ENCODE data around the gene GRK5.
A peak's percentile ranks its signal among the peaks of the same experiment; 100 is the strongest.

The GRK5 gene

DNA sequence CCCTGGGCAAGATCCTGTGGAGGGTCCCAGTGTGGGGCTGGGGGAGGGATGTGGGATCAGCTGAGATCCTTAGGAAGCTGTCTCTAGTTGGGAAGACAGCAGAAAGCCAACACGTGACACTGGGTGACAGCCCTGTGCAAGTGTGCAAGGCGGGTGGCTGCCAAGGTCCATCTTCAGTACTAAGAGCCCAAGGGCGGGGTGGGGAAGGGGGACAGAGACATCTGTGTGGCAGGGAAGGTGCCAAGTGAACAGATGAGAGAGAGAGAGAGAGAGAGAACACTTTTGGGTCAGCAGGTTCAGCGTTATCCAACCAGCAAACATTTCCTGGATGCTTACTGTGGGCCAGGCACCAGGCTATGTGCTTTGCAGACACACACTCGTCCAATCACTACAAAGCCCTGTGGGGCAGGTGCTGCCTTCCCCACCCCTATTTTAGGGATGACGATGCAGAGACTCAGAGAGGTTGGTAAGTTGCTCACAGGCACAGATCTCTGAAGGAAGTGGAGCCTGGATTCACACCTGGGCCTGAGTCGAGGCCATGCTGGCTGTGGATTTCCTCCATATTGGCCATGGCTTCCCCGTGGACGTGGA, 135.7 kb downstream of the GRK5 start:
- TF ChIP-seq, protein P1, sequence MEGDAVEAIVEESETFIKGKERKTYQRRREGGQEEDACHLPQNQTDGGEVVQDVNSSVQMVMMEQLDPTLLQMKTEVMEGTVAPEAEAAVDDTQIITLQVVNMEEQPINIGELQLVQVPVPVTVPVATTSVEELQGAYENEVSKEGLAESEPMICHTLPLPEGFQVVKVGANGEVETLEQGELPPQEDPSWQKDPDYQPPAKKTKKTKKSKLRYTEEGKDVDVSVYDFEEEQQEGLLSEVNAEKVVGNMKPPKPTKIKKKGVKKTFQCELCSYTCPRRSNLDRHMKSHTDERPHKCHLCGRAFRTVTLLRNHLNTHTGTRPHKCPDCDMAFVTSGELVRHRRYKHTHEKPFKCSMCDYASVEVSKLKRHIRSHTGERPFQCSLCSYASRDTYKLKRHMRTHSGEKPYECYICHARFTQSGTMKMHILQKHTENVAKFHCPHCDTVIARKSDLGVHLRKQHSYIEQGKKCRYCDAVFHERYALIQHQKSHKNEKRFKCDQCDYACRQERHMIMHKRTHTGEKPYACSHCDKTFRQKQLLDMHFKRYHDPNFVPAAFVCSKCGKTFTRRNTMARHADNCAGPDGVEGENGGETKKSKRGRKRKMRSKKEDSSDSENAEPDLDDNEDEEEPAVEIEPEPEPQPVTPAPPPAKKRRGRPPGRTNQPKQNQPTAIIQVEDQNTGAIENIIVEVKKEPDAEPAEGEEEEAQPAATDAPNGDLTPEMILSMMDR (IDR thresholded peaks at IDR 0.05; ENCODE audit: unreplicated experiment in 3 of 3) = no peak
- Mint-ChIP-seq H3K27ac (peak overlapping the region in 2 of 3 experiments; percentile 83 to 98), H3K9me3 (no peaks in the 10 kb centered on the region), H3K4me3 (peak overlapping the region in 1 of 3 experiments; percentile 15), H3K27me3 (ENCODE audit: low read depth) (peaks cover 11% of the 10 kb centered on the region), H3K4me1 (peaks cover 73% of the 10 kb centered on the region), H3K36me3 (ENCODE audit: low read depth) (no peaks in the 10 kb centered on the region)

DNA sequence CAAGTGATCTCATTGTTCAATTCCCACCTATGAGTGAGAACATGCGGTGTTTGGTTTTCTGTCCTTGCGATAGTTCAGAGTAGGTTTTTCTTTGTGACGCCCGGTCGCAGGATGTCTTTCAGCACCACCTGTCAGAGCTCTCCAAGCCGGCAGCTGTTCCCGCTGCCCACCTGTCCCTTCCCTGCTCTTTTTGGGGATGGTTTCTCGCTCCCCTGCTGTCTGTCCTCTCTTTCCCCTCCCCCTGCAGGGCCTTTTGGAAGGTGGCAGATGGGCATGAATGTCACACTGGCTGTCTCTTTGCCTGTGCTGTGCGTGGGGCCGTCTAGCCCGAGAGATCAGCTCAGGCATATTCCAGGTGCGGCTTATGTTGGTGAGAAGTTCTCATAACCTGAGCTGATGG, 137.0 kb downstream of the GRK5 start:
- peaks cover 3% of the 10 kb centered on the region for H3K36me3 Mint-ChIP-seq (ENCODE audit: low read depth)
- H3K4me3 Mint-ChIP-seq = no peak overlapping the region
- TF ChIP-seq, protein P1 (IDR thresholded peaks at IDR 0.05; ENCODE audit: unreplicated experiment in 3 of 3) = no peak
- H3K27me3 Mint-ChIP-seq (ENCODE audit: low read depth) = peaks cover 11% of the 10 kb centered on the region
- no peaks in the 10 kb centered on the region for H3K9me3 Mint-ChIP-seq
- peak overlapping the region in 2 of 3 experiments; percentile 14 to 28 for H3K27ac Mint-ChIP-seq
- H3K4me1 Mint-ChIP-seq = peaks cover 74% of the 10 kb centered on the region

DNA sequence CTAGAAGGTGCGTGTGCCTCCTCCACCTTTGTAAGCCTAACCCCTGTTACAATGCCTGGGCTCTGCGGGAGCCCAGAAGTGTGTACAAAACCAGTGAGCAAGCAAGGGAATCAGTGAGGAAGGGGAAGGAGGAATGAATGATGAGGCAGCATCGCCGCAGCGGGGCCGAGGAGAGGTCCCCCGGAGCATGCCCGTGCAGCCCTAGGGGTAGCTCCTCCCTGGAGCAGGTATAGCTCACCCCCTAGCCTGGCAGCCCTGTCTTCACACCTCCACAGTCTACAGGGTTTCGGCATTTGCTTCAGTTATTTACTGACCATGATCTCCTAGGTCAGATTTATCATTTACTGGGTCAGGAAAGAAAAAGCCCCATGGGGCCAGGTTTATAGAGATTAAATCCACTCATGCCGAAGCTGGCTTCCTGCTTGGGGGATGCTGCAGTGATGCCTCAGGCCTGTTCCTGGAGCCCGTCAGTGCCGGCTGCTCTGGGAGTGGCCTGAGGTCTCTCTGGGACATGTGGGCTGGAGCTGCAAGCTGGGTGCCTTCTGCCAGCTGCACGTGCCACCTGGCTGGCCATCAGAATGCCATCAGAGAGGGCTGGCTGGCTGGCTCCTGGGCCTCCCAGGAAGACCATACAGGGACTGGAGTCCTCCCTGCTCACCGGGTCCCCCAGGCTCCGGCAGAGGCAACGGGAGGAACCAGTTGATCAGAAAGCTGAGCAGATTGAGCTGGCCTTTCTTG, 138.9 kb downstream of the GRK5 start:
- H3K27me3 Mint-ChIP-seq (ENCODE audit: low read depth) = peaks cover 11% of the 10 kb centered on the region
- peaks cover 11% of the 10 kb centered on the region for H3K36me3 Mint-ChIP-seq (ENCODE audit: low read depth)
- H3K4me3 Mint-ChIP-seq = no peak overlapping the region
- H3K4me1 Mint-ChIP-seq = peaks cover 76% of the 10 kb centered on the region
- H3K27ac Mint-ChIP-seq = peak overlapping the region in 1 of 3 experiments; percentile 33
- H3K9me3 Mint-ChIP-seq = peaks cover 5% of the 10 kb centered on the region
- TF ChIP-seq, protein P1 (IDR thresholded peaks at IDR 0.05; ENCODE audit: unreplicated experiment in 3 of 3) = no peak

DNA sequence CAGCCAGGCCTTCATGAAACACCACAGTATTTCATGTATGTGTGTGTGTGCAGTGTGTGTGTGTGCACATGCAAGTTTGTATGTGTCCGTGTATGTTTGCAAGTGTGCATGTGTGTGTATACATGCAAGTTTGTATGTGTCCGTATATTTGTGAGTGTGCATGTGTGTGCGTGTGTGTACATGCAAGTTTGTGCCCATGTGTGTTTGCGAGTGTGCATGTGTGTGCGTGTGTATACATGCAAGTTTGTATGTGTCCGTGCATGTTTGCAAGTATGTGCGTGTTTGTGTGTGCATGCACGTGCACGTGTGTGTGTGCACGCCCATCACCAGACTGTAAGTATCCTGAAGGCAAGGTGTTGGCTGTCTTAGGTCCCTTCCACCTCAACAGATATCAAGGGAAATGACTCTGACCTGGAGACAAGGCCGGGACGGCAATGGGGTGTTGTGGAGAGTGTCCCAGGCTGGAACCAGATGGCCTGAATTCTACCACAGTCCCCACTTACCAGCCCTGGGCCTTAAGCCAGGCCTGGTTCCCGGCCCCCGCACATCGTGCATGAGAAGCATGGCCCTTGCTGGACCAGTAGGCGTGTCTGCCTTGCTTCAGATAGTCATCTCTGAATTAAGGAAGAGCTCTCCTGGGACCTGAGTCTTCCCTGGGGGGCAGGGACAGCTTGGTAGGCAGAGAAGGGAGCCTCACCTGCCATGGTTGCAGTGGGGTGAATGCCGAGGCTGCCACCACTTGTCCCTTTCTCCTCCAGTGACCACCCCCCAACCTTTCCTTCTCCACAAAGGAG, 140.0 kb downstream of the GRK5 start:
- TF ChIP-seq, protein P1 (IDR thresholded peaks at IDR 0.05; ENCODE audit: unreplicated experiment in 3 of 3) = no peak
- H3K27ac Mint-ChIP-seq = no peak overlapping the region
- H3K36me3 Mint-ChIP-seq (ENCODE audit: low read depth) = peaks cover 14% of the 10 kb centered on the region
- peaks cover 65% of the 10 kb centered on the region for H3K4me1 Mint-ChIP-seq
- H3K27me3 Mint-ChIP-seq (ENCODE audit: low read depth) = peaks cover 4% of the 10 kb centered on the region
- H3K4me3 Mint-ChIP-seq = no peak overlapping the region
- peaks cover 5% of the 10 kb centered on the region for H3K9me3 Mint-ChIP-seq

DNA sequence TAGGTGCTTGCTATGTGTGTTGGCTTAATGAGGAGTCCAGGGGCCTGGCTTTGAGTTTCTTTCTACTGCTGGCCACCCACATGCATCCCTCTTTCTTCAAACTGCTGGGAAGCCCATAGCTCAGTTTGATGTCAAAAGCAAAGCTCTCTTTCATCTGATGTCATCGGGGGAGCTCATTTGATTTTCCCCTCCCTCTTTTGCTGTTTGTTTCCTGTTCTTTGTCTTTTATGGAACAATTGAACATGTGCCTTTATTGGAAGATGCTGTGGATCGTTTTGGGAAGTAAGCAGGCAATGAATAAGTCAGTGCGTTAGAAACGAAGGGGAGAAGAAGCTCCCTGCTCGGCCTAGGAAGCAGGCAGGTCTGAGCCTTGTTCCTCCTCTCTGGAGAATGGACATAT, 140.7 kb downstream of the GRK5 start:
- peak overlapping the region in 1 of 3 experiments; percentile 68 for H3K27ac Mint-ChIP-seq
- H3K4me3 Mint-ChIP-seq = no peak overlapping the region
- peaks cover 58% of the 10 kb centered on the region for H3K4me1 Mint-ChIP-seq
- peaks cover 4% of the 10 kb centered on the region for H3K27me3 Mint-ChIP-seq (ENCODE audit: low read depth)
- peaks cover 18% of the 10 kb centered on the region for H3K36me3 Mint-ChIP-seq (ENCODE audit: low read depth)
- TF ChIP-seq, protein P1 (IDR thresholded peaks at IDR 0.05; ENCODE audit: unreplicated experiment in 3 of 3) = no peak
- peaks cover 9% of the 10 kb centered on the region for H3K9me3 Mint-ChIP-seq
